Lower leg skin (tissue), 3 donors: Measurements from ENCODE around the gene TRIM29.

Experiments used
- CTCF ChIP-seq, 3 donors: fragments of 450-650 bp; IDR thresholded peaks; one replicate each; pipeline ENCODE4 v1.5.1; 2016; ENCODE audit warnings: antibody characterized with exemption in 3 of 3, mild to moderate bottlenecking in 3 of 3, moderate library complexity in 2 of 3
- POLR2A ChIP-seq, 2 donors: fragments of 450-650 bp; IDR thresholded peaks; one replicate each; pipeline ENCODE4 v1.6.1; 2016 to 2017; ENCODE audit warnings: antibody characterized with exemption in 2 of 2, mild to moderate bottlenecking in 1 of 2, moderate library complexity in 1 of 2

GRCh38 chr11:120132645-120133185 lies 5.2 kb downstream of the TRIM29 start:
- no peak for TF ChIP-seq CTCF (IDR thresholded peaks at IDR 0.05)
- TF ChIP-seq POLR2A (IDR thresholded peaks at IDR 0.05) = no peak
